Keratinocyte (primary cell): ENCODE measurements around the gene CTAGE9. TPM values are rescaled to one million over a fixed set of nuclear protein-coding genes. Genes with fewer than 3 reads are reported as not detected.
"Not testable (repeated sequence)": the region's sequence is repeated elsewhere in the genome, so short reads cannot be mapped to it uniquely, and the experiment has no call there.

Source experiments
- DNase-seq: peaks from one replicate; pipeline ENCODE4 v3.0.0-alpha.2; 2011; ENCODE audit warnings: low read depth, missing footprints, low spot score
- FAIRE-seq: peaks from 2 replicates; lab custom pipeline; 2011; peaks lifted over from hg19 to GRCh38; lab: Jason Lieb, UNC
- H2AFZ ChIP-seq: 2 replicates; pipeline ENCODE4 v1.6.0; 2012; ENCODE audit warnings: low read length, control low read depth, inconsistent platforms; ENCODE audit not compliant: control insufficient read depth
- H3K27ac ChIP-seq: 2 replicates; pipeline ENCODE4 v1.5.1; 2011; ENCODE audit warnings: low read length; ENCODE audit not compliant: control insufficient read depth, insufficient read depth
- H3K27me3 ChIP-seq: 3 replicates; pipeline ENCODE4 v1.6.0; 2011; ENCODE audit warnings: low read length; ENCODE audit not compliant: control insufficient read depth, insufficient read depth; ENCODE audit errors: extremely low read depth
- H3K36me3 ChIP-seq, 2 experiments: 2 replicates in 1 of 2; 3 replicates in 1 of 2; pipeline ENCODE4 v1.5.1; 2011; ENCODE audit warnings: low read length in 2 of 2, mild to moderate bottlenecking in 1 of 2; ENCODE audit not compliant: control insufficient read depth in 2 of 2, insufficient read depth in 2 of 2; ENCODE audit errors: extremely low read depth in 1 of 2
- H3K4me1 ChIP-seq: 3 replicates; pipeline ENCODE4 v1.5.1; 2011; ENCODE audit warnings: low read length; ENCODE audit not compliant: control insufficient read depth, insufficient read depth; ENCODE audit errors: extremely low read depth
- H3K4me2 ChIP-seq: 3 replicates; pipeline ENCODE4 v1.6.0; 2011; ENCODE audit warnings: low read depth, low read length; ENCODE audit not compliant: control insufficient read depth, insufficient read depth; ENCODE audit errors: extremely low read depth
- H3K4me3 ChIP-seq, 3 experiments: fragments of 200-600 bp in 1 of 3; sonication (generic) in 1 of 3; 2 replicates in 2 of 3; 3 replicates in 1 of 3; pipeline ENCODE4 v1.5.1; 2011 to 2016; ENCODE audit warnings: low read length in 3 of 3, mild to moderate bottlenecking in 3 of 3, control low read depth in 2 of 3, inconsistent platforms in 1 of 3, low read depth in 1 of 3, mixed read lengths in 1 of 3, mixed run types in 1 of 3, moderate library complexity in 1 of 3; ENCODE audit not compliant: control insufficient read depth in 2 of 3, insufficient read depth in 2 of 3; ENCODE audit errors: extremely low read depth in 1 of 3
- H3K79me2 ChIP-seq: 2 replicates; pipeline ENCODE4 v1.6.0; 2012; ENCODE audit warnings: low read length; ENCODE audit not compliant: control insufficient read depth, insufficient read depth
- H3K9ac ChIP-seq: 3 replicates; pipeline ENCODE4 v1.6.0; 2011; ENCODE audit warnings: low read length; ENCODE audit not compliant: control insufficient read depth, insufficient read depth; ENCODE audit errors: extremely low read depth
- H3K9me1 ChIP-seq: 3 replicates; pipeline ENCODE4 v1.6.0; 2011; ENCODE audit warnings: low read length; ENCODE audit not compliant: control insufficient read depth, insufficient read depth; ENCODE audit errors: extremely low read depth
- H3K9me3 ChIP-seq: 2 replicates; pipeline ENCODE4 v1.5.1; 2012; ENCODE audit warnings: low read depth, low read length; ENCODE audit not compliant: control insufficient read depth
- H4K20me1 ChIP-seq: 3 replicates; pipeline ENCODE4 v1.6.0; 2011; ENCODE audit warnings: low read length; ENCODE audit not compliant: control insufficient read depth, insufficient read depth; ENCODE audit errors: extremely low read depth
- EZH2 ChIP-seq: IDR thresholded peaks from one replicate; pipeline ENCODE4 v1.6.1; 2012; ENCODE audit warnings: inconsistent platforms, mild to moderate bottlenecking, low read length, moderate library complexity
- dilution Hi-C: fragments of 300-500 bp; cut with MboI; formaldehyde crosslinking; loops from one replicate; pipeline ENCODE4 v1.7.0; 2020; ENCODE audit warnings: low sequenced_read_pairs; ENCODE audit not compliant: extremely low pct_ligation_motif_present
- polyA plus RNA-seq, 5 experiments: library from polyadenylated mRNA; depleted of rRNA in 3 of 5; stranded (reverse) in 3 of 5; stranded (forward) in 1 of 5; unstranded in 1 of 5; fragments of >200 nt; gene quantifications; 1 replicate in 1 of 5; 2 replicates in 3 of 5; 3 replicates in 1 of 5; pipeline versions ENCODE4 v1.2.1 to v1.2.3, GENCODE V29; 2011 to 2012; ENCODE audit warnings: missing spikeins in 2 of 5, low read depth in 1 of 5, low replicate concordance in 1 of 5
- TF ChIP-seq, protein P1 (sequence below), 3 experiments: IDR thresholded peaks in 1 of 3; conservative IDR thresholded peaks in 1 of 3; optimal IDR thresholded peaks in 1 of 3; 2 replicates in 2 of 3; 3 replicates in 1 of 3; pipeline versions ENCODE3 to v1.5.1; 2011; ENCODE audit warnings: low read length in 3 of 3, mild to moderate bottlenecking in 3 of 3, moderate library complexity in 2 of 3, control low read depth in 1 of 3, inconsistent platforms in 1 of 3; ENCODE audit not compliant: insufficient read depth in 2 of 3; ENCODE audit errors: extremely low read depth in 1 of 3

Gene CTAGE9
- polyA plus RNA-seq, 1 donor (not counting 4 experiments of a cell fraction or from before 2014, with no cell fraction given) = not detected

DNA sequence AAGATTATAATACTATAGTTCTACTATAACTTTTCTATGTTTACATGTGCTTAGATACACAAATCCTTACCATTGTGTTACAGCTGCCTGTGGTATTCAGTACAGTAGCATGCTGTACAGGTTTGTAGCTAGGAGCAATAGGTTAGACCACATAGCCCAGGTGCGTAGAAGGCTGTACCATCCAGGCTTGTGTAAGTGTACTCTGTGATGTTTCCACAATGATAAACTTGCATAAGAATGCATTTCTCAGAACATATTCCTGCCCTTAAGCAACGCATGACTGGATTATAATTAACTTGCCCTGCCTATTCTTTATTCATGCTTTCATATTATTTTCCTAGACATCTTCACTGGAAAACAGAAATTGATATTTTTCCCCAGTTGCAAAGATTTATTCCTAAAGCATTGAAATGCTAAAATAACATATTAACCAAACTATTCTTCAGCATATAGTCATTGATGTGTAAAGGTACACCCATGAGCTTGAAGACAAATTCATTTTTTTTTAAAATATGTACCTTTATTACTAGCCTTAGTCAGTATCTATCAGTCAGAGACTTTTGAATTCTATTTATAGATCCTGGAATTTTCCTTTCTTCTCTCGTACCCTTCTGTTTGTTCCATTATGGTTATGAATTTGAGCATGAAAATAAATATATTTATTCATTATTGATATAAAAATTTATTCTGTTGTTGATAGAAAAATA is 7.2 kb upstream of the CTAGE9 start:
- H2AFZ ChIP-seq = no peak overlapping the region
- TF ChIP-seq EZH2 = no peak
- TF ChIP-seq, protein P1, sequence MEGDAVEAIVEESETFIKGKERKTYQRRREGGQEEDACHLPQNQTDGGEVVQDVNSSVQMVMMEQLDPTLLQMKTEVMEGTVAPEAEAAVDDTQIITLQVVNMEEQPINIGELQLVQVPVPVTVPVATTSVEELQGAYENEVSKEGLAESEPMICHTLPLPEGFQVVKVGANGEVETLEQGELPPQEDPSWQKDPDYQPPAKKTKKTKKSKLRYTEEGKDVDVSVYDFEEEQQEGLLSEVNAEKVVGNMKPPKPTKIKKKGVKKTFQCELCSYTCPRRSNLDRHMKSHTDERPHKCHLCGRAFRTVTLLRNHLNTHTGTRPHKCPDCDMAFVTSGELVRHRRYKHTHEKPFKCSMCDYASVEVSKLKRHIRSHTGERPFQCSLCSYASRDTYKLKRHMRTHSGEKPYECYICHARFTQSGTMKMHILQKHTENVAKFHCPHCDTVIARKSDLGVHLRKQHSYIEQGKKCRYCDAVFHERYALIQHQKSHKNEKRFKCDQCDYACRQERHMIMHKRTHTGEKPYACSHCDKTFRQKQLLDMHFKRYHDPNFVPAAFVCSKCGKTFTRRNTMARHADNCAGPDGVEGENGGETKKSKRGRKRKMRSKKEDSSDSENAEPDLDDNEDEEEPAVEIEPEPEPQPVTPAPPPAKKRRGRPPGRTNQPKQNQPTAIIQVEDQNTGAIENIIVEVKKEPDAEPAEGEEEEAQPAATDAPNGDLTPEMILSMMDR (optimal IDR thresholded peaks at IDR 0.05 in 1 of 3, IDR thresholded peaks at IDR 0.05 in 1 of 3, conservative IDR thresholded peaks at IDR 0.05 in 1 of 3; ENCODE audit: extremely low read depth in 1 of 3, insufficient read depth in 2 of 3, low read length in 3 of 3) = no peak
- H3K27ac ChIP-seq = no peak overlapping the region
- DNase-seq (no peak), FAIRE-seq (no peak)
- H3K9ac ChIP-seq = no peak overlapping the region
- no peaks in the 10 kb centered on the region for H3K27me3 ChIP-seq
- no peaks in the 10 kb centered on the region for H3K4me1 ChIP-seq
- H3K9me3 ChIP-seq = no peaks in the 10 kb centered on the region
- H4K20me1 ChIP-seq = no peaks in the 10 kb centered on the region
- no peaks in the 10 kb centered on the region for H3K79me2 ChIP-seq
- H3K4me3 ChIP-seq = no peak overlapping the region
- no peak overlapping the region for H3K4me2 ChIP-seq
- dilution Hi-C loops = no loop called here
- H3K36me3 ChIP-seq = no peaks in the 10 kb centered on the region
- H3K9me1 ChIP-seq = no peaks in the 10 kb centered on the region

DNA sequence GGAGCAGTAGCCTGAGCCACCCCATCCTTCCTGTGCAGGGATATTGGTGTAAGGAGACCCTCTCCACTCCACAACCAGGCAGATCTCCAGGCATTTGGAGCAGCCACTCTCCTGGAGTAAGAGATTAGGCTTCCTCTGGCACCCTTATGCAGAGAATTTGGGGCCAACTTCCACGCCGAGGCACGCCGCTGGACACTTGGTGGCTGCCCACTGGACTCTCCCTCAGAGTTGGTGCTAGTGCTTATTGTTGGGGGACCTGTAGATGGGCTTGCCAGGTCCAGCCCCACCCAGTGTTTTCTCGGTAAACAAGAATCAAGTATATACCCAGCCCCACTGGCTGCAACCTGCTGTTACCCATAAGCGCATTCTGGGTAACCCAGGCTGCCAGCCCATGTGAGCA is 4.8 kb upstream of the CTAGE9 start:
- H3K27me3 ChIP-seq, FAIRE-seq, H3K4me1 ChIP-seq, H3K9me1 ChIP-seq, H3K4me2 ChIP-seq, H3K9ac ChIP-seq, H3K36me3 ChIP-seq, dilution Hi-C loops, H3K9me3 ChIP-seq, H3K79me2 ChIP-seq, H3K4me3 ChIP-seq, H3K27ac ChIP-seq, H2AFZ ChIP-seq, DNase-seq, H4K20me1 ChIP-seq: not testable (repeated sequence)

DNA sequence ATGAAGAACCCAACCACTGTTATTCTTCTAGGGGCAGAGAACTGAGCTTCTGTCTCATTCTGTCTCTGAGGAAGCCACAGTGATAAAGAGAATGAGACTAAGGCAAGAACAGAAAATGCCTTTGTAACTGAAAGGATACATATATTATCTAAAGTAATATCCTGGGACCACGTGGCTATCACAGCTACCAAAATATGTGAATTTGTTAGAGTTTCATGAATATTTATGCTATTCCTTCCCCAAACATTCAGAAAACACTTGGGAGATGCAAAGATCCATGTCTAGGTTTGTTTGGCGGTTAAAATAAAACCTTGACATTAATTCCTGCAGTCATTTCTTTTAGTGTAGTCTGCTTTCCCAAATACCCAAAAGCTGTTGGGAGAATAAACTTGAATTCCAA is 6.9 kb downstream of the CTAGE9 start:
- H3K4me2 ChIP-seq, FAIRE-seq, H4K20me1 ChIP-seq, H2AFZ ChIP-seq, H3K9me1 ChIP-seq, H3K9me3 ChIP-seq, H3K4me3 ChIP-seq, H3K36me3 ChIP-seq, H3K4me1 ChIP-seq, dilution Hi-C loops, H3K27me3 ChIP-seq, H3K79me2 ChIP-seq, H3K9ac ChIP-seq, H3K27ac ChIP-seq, DNase-seq: not testable (repeated sequence)

DNA sequence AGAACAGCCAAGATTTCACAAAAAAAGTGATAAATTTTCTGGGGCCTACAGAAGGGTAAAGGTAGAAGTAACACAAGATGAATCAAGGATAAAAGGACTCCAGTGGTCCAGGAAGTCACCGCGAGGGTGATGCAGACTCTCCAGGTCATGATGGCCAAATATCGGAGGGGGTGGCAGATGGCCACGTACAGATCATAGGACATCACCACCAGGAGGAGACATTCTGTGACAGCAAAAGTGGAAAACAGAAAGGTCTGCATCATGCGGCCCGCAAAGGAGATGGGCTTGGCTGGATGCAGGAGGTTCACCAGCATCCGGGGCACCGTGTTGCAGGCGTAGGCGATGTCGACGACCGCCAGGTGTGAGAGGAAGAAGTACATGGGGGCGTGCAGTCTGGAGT is 10.0 kb downstream of the CTAGE9 start:
- H3K27me3 ChIP-seq, H3K79me2 ChIP-seq, H3K4me2 ChIP-seq, H3K36me3 ChIP-seq, H4K20me1 ChIP-seq, H3K4me3 ChIP-seq, H3K9me1 ChIP-seq, H3K9me3 ChIP-seq, FAIRE-seq, H2AFZ ChIP-seq, H3K4me1 ChIP-seq, dilution Hi-C loops, H3K27ac ChIP-seq, DNase-seq, H3K9ac ChIP-seq: not testable (repeated sequence)
